Osteoblast (primary cell): Measurements from ENCODE around the gene PRDM5. TPM values are rescaled to one million over a fixed set of nuclear protein-coding genes. Genes with fewer than 3 reads are reported as not detected.

Experiments used
- DNase-seq: peaks from one replicate; pipeline ENCODE4 v3.0.0; 2011; ENCODE audit warnings: low spot score, mixed read lengths; ENCODE audit not compliant: insufficient read length; ENCODE audit errors: missing footprints
- H2AFZ ChIP-seq: 2 replicates; pipeline ENCODE4 v1.6.0; 2011; ENCODE audit warnings: mild to moderate bottlenecking, low read length
- H3K27ac ChIP-seq: 2 replicates; pipeline ENCODE4 v1.5.1; 2011; ENCODE audit warnings: mild to moderate bottlenecking, low read depth, low read length, moderate library complexity
- H3K27me3 ChIP-seq: 2 replicates; pipeline ENCODE4 v1.6.0; 2012; ENCODE audit warnings: mild to moderate bottlenecking, control low read depth, inconsistent platforms, low read length, moderate library complexity; ENCODE audit not compliant: insufficient read depth
- H3K36me3 ChIP-seq: 2 replicates; pipeline ENCODE4 v1.5.1; 2011; ENCODE audit warnings: mild to moderate bottlenecking, low read length, control low read depth, moderate library complexity; ENCODE audit not compliant: insufficient read depth
- H3K4me1 ChIP-seq: 2 replicates; pipeline ENCODE4 v1.5.1; 2011; ENCODE audit warnings: mild to moderate bottlenecking, low read length, control low read depth, moderate library complexity; ENCODE audit not compliant: insufficient read depth
- H3K4me2 ChIP-seq: 2 replicates; pipeline ENCODE4 v1.6.0; 2011; ENCODE audit warnings: mild to moderate bottlenecking, low read length; ENCODE audit not compliant: insufficient read depth
- H3K4me3 ChIP-seq: fragments of 200-600 bp; sonication (generic); 3 replicates; pipeline ENCODE4 v1.5.1; 2012; ENCODE audit warnings: mild to moderate bottlenecking, low read length, inconsistent platforms; ENCODE audit not compliant: insufficient read depth
- H3K79me2 ChIP-seq: 2 replicates; pipeline ENCODE4 v1.6.0; 2012; ENCODE audit warnings: mild to moderate bottlenecking, low read length, control low read depth, inconsistent platforms; ENCODE audit not compliant: insufficient read depth
- H3K9me3 ChIP-seq: 2 replicates; pipeline ENCODE4 v1.5.1; 2011; ENCODE audit warnings: low read depth, low read length, control low read depth
- H4K20me1 ChIP-seq: 2 replicates; pipeline ENCODE4 v1.6.0; 2012; ENCODE audit warnings: mild to moderate bottlenecking, low read length, control low read depth; ENCODE audit not compliant: insufficient read depth
- total RNA-seq: library from RNA; depleted of rRNA; stranded (reverse); fragments of >200 nt; gene quantifications from 2 replicates; pipeline ENCODE4 v1.2.3, GENCODE V29; 2012
- TF ChIP-seq, protein P1 (sequence below): IDR thresholded peaks from 2 replicates; pipeline ENCODE4 v1.5.1; 2011; ENCODE audit warnings: mild to moderate bottlenecking, low read depth, low read length, moderate library complexity; ENCODE audit errors: extremely low read depth

PRDM5 gene
- total RNA-seq, 1 donor: 39.4 TPM

DNA sequence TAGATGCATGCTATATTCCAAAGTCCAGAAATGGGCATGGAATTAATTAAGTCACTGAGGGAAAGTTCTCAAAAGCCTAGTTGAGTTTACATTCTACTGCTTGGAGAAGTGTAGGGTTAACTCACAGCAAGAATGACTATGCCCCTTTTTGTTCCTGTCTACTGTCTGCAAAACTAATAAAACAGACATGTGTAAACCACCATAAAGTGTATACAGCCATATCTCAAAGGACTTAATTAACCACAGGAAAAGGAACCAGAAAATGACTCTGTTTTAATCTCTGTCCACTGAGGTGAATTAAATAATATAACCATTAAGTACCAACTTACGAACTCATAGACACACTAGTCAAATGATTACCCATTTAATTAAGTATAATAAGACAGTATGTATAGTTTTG is 84.9 kb downstream of the PRDM5 start:
- Histone ChIP-seq H4K20me1 (no peaks in the 10 kb centered on the region), H3K4me3 (no peak overlapping the region), H3K4me1 (peaks cover 17% of the 10 kb centered on the region), H3K79me2 (no peaks in the 10 kb centered on the region), H3K9me3 (no peaks in the 10 kb centered on the region), H3K4me2 (no peak overlapping the region), H3K36me3 (no peaks in the 10 kb centered on the region), H3K27ac (no peak overlapping the region), H3K27me3 (no peaks in the 10 kb centered on the region), H2AFZ (no peak overlapping the region)
- no peak for DNase-seq
- TF ChIP-seq, protein P1, sequence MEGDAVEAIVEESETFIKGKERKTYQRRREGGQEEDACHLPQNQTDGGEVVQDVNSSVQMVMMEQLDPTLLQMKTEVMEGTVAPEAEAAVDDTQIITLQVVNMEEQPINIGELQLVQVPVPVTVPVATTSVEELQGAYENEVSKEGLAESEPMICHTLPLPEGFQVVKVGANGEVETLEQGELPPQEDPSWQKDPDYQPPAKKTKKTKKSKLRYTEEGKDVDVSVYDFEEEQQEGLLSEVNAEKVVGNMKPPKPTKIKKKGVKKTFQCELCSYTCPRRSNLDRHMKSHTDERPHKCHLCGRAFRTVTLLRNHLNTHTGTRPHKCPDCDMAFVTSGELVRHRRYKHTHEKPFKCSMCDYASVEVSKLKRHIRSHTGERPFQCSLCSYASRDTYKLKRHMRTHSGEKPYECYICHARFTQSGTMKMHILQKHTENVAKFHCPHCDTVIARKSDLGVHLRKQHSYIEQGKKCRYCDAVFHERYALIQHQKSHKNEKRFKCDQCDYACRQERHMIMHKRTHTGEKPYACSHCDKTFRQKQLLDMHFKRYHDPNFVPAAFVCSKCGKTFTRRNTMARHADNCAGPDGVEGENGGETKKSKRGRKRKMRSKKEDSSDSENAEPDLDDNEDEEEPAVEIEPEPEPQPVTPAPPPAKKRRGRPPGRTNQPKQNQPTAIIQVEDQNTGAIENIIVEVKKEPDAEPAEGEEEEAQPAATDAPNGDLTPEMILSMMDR: no peak

DNA sequence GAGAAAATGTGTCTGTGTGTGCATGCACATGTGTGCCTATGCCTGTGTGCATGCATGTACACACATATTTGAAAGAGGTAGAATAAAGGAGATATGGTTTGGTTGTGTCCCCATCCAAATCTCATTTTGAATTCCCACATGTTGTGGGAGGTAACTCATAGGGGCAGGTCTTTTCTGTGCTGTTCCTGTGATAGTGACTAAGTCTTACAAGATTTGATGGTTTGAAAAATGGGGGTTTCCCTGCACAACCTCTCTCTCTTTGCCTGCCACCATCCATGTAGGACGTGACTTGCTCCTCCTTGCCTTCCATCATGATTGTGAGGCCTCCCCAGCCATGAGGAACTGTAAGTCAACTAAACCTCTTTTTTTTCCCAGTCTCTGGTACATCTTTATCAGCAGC is 87.2 kb downstream of the PRDM5 start:
- H2AFZ ChIP-seq: no peak overlapping the region
- no peak overlapping the region for H3K27ac ChIP-seq
- no peak for DNase-seq
- no peaks in the 10 kb centered on the region for H3K36me3 ChIP-seq
- no peaks in the 10 kb centered on the region for H3K27me3 ChIP-seq
- TF ChIP-seq, protein P1: no peak
- H3K4me3 ChIP-seq: no peak overlapping the region
- H3K4me2 ChIP-seq: no peak overlapping the region
- no peaks in the 10 kb centered on the region for H3K9me3 ChIP-seq
- no peaks in the 10 kb centered on the region for H4K20me1 ChIP-seq
- no peaks in the 10 kb centered on the region for H3K79me2 ChIP-seq
- no peaks in the 10 kb centered on the region for H3K4me1 ChIP-seq

DNA sequence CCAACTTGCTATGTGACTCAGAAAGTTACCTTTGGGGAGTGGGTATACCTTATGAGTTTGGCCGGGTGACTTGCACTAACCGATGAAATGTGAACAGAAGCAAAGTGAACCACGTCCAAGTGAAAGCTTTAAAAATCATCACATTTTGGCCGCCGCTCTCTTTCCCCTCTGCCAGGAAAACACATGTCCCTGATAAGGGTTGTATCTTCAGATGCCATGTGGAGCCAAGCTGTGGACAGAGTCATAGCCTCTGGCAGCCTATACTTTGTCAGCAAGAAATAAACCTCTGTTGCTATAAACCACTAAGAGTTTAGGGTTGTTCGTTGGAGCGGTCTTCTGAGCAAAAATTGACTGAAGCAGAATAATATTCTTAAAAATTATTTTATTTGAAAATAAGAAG is 92.3 kb downstream of the PRDM5 start:
- no peak for DNase-seq
- TF ChIP-seq, protein P1: no peak

DNA sequence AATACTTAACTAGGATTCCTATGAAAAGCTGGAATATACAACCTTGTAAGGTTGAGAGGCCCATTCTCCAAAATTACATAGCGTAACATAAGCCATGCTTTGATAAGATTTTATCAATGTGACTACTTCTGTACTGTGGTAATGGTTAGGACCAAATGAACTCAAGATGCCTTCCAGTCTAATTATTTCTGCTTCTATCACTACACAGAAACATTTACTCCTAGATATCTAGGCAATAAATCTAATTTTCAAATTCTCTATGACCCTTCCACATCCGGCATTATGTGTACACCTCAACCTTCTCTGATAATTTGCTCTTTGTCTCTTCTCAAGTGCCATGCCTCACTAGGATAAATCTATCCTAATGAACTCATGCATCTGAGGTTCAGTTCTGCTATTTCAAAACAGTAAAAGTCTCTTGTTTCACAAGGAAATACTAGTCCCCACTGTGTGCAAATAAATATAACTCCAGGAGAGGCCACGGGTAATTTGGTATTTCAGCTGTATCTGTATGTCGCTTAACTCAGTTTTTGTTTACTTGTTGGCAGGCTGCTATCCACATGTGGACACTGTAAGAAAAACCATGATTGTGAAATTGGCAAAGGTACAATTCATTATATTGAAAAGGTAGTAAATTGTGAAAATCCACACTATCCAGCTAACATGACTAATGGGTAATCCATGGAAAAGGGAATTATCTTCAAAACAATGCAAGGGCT is 93.3 kb downstream of the PRDM5 start:
- no peak overlapping the region for H3K4me3 ChIP-seq
- no peaks in the 10 kb centered on the region for H3K36me3 ChIP-seq
- H3K27me3 ChIP-seq: no peaks in the 10 kb centered on the region
- H3K4me2 ChIP-seq: no peak overlapping the region
- H2AFZ ChIP-seq: no peak overlapping the region
- TF ChIP-seq, protein P1: no peak
- H3K79me2 ChIP-seq: no peaks in the 10 kb centered on the region
- no peaks in the 10 kb centered on the region for H4K20me1 ChIP-seq
- DNase-seq: no peak
- H3K4me1 ChIP-seq: no peaks in the 10 kb centered on the region
- no peaks in the 10 kb centered on the region for H3K9me3 ChIP-seq
- H3K27ac ChIP-seq: no peak overlapping the region

More for the DNA sequence above, 92.3 kb downstream of the PRDM5 start:
- H3K27ac ChIP-seq: no peak overlapping the region
- H3K27me3 ChIP-seq: no peaks in the 10 kb centered on the region
- no peak overlapping the region for H2AFZ ChIP-seq
- no peaks in the 10 kb centered on the region for H3K36me3 ChIP-seq
- no peak overlapping the region for H3K4me2 ChIP-seq
- H3K79me2 ChIP-seq: no peaks in the 10 kb centered on the region
- no peak overlapping the region for H3K4me3 ChIP-seq
- H3K9me3 ChIP-seq: no peaks in the 10 kb centered on the region
- no peaks in the 10 kb centered on the region for H4K20me1 ChIP-seq
- H3K4me1 ChIP-seq: no peaks in the 10 kb centered on the region
